Skeletal muscle tissue (tissue), 4 donors: ENCODE results near the gene SLC25A14. TPM values are rescaled to one million over a fixed set of nuclear protein-coding genes. Genes with fewer than 3 reads are reported as not detected.

ENCODE experiments used
- H3K27ac ChIP-seq: one replicate; pipeline ENCODE4 v1.7.0; 2013; ENCODE audit warnings: mild to moderate bottlenecking, low read depth, low read length, inconsistent platforms
- H3K27me3 ChIP-seq, 3 donors: one replicate each; pipeline ENCODE4 v1.7.0; 2013; ENCODE audit warnings: low read length in 3 of 3; ENCODE audit not compliant: control insufficient read depth in 3 of 3, insufficient read depth in 3 of 3
- H3K36me3 ChIP-seq, 3 donors: one replicate each; pipeline ENCODE4 v1.7.0; 2013; ENCODE audit warnings: low read length in 3 of 3; ENCODE audit not compliant: control insufficient read depth in 3 of 3, insufficient read depth in 3 of 3
- H3K4me1 ChIP-seq, 3 donors: one replicate each; pipeline ENCODE4 v1.7.0; 2013; ENCODE audit warnings: low read length in 3 of 3, mild to moderate bottlenecking in 3 of 3; ENCODE audit not compliant: control insufficient read depth in 3 of 3, insufficient read depth in 3 of 3
- H3K4me3 ChIP-seq, 3 donors: one replicate each; pipeline ENCODE4 v1.7.0; 2013; ENCODE audit warnings: low read length in 3 of 3
- H3K9ac ChIP-seq, 3 donors: one replicate each; pipeline ENCODE4 v1.7.0; 2013; ENCODE audit warnings: low read length in 3 of 3, mild to moderate bottlenecking in 3 of 3, moderate library complexity in 2 of 3, low read depth in 1 of 3
- H3K9me3 ChIP-seq, 3 donors: one replicate each; pipeline ENCODE4 v1.7.0; 2013; ENCODE audit warnings: low read length in 3 of 3; ENCODE audit not compliant: control insufficient read depth in 3 of 3
- total RNA-seq: library from RNA; depleted of rRNA; stranded (reverse); fragments of >200 nt; gene quantifications from one replicate; pipeline ENCODE4 v1.2.3, GENCODE V29; 2014
- donor health status: Osteomylitis.

SLC25A14 gene
- total RNA-seq, 1 donor from 2014 or later = 5.7 TPM

GRCh38 chrX:130376077-130376476 is 36.4 kb downstream of the SLC25A14 start:
- H3K9me3 ChIP-seq = no peaks in the 10 kb centered on the region
- H3K4me3 ChIP-seq = no peak overlapping the region
- H3K4me1 ChIP-seq = no peaks in the 10 kb centered on the region
- H3K27me3 ChIP-seq = no peaks in the 10 kb centered on the region
- H3K27ac ChIP-seq = no peak overlapping the region
- H3K36me3 ChIP-seq = no peaks in the 10 kb centered on the region
- H3K9ac ChIP-seq = no peak overlapping the region

GRCh38 chrX:130378024-130378669 is 38.4 kb downstream of the SLC25A14 start:
- Histone ChIP-seq H3K4me1 (no peaks in the 10 kb centered on the region), H3K36me3 (no peaks in the 10 kb centered on the region), H3K9ac (no peak overlapping the region), H3K9me3 (no peaks in the 10 kb centered on the region), H3K27me3 (peaks cover 0 to 3% (median 0%) of the 10 kb centered on the region in 3 donors), H3K27ac (no peak overlapping the region), H3K4me3 (no peak overlapping the region)

- no peaks in the 10 kb centered on the region for H3K4me1 ChIP-seq
- H3K9ac ChIP-seq = no peak within 1 kb of the TSS
- H3K27me3 ChIP-seq = peaks cover 0 to 7% (median 0%) of the 10 kb centered on the region in 3 donors
- no peaks in the 10 kb centered on the region for H3K9me3 ChIP-seq
- H3K27ac ChIP-seq = no peak within 1 kb of the TSS
- H3K4me3 ChIP-seq = no peak within 1 kb of the TSS
- H3K36me3 ChIP-seq = no peaks in the 10 kb centered on the region
Measured at GRCh38 chrX:130385520-130385919, 45.8 kb downstream of the SLC25A14 start, which contains the start of gene GPR119. GPR119 (minus strand) TSS chrX:130385674; CDS start chrX:130385447, 227 bp downstream.

- Histone ChIP-seq H3K9ac (no peak overlapping the region), H3K27ac (no peak overlapping the region), H3K9me3 (no peaks in the 10 kb centered on the region), H3K27me3 (peaks cover 0 to 7% (median 0%) of the 10 kb centered on the region in 3 donors), H3K4me1 (no peaks in the 10 kb centered on the region), H3K4me3 (no peak overlapping the region), H3K36me3 (no peaks in the 10 kb centered on the region)
Measured at GRCh38 chrX:130386408-130386808, 46.7 kb downstream of the SLC25A14 start.

GRCh38 chrX:130393451-130394074 is 53.8 kb downstream of the SLC25A14 start:
- no peaks in the 10 kb centered on the region for H3K9me3 ChIP-seq
- H3K27me3 ChIP-seq = peaks cover 0 to 17% (median 0%) of the 10 kb centered on the region in 3 donors
- no peak overlapping the region for H3K27ac ChIP-seq
- no peaks in the 10 kb centered on the region for H3K4me1 ChIP-seq
- H3K36me3 ChIP-seq = no peaks in the 10 kb centered on the region
- H3K9ac ChIP-seq = no peak overlapping the region
- H3K4me3 ChIP-seq = no peak overlapping the region

GRCh38 chrX:130395341-130395740 is 55.6 kb downstream of the SLC25A14 start:
- H3K27ac ChIP-seq = no peak overlapping the region
- no peaks in the 10 kb centered on the region for H3K4me1 ChIP-seq
- no peak overlapping the region for H3K9ac ChIP-seq
- no peak overlapping the region for H3K4me3 ChIP-seq
- H3K27me3 ChIP-seq = peaks cover 0 to 17% (median 0%) of the 10 kb centered on the region in 3 donors
- no peaks in the 10 kb centered on the region for H3K9me3 ChIP-seq
- no peaks in the 10 kb centered on the region for H3K36me3 ChIP-seq

- H3K36me3 ChIP-seq = peaks cover 4 to 10% (median 9%) of the 10 kb centered on the region in 3 donors
- peaks cover 0 to 3% (median 0%) of the 10 kb centered on the region in 3 donors for H3K4me1 ChIP-seq
- H3K27me3 ChIP-seq = peaks cover 0 to 6% (median 0%) of the 10 kb centered on the region in 3 donors
- H3K4me3 ChIP-seq = peak within 1 kb of the TSS; percentile 85 to 95 (median 87)
- peak within 1 kb of the TSS; percentile 78 to 81 (median 80) for H3K9ac ChIP-seq
- H3K9me3 ChIP-seq = no peaks in the 10 kb centered on the region
- peak within 1 kb of the TSS; percentile 72 for H3K27ac ChIP-seq
Measured at GRCh38 chrX:130401415-130402207, 61.9 kb downstream of the SLC25A14 start, which contains the start of gene RBMX2. RBMX2 (plus strand) TSS chrX:130401987; CDS start chrX:130402033, 46 bp downstream.

- H3K4me3 ChIP-seq = peak overlapping the region; percentile 85 to 95 (median 87)
- peaks cover 4 to 10% (median 9%) of the 10 kb centered on the region in 3 donors for H3K36me3 ChIP-seq
- H3K27me3 ChIP-seq = peaks cover 0 to 6% (median 0%) of the 10 kb centered on the region in 3 donors
- H3K4me1 ChIP-seq = peaks cover 0 to 3% (median 0%) of the 10 kb centered on the region in 3 donors
- H3K9ac ChIP-seq = peak overlapping the region; percentile 78 to 81 (median 80)
- H3K27ac ChIP-seq = peak overlapping the region; percentile 72
- no peaks in the 10 kb centered on the region for H3K9me3 ChIP-seq
Measured at GRCh38 chrX:130402208-130402684, 62.5 kb downstream of the SLC25A14 start.

GRCh38 chrX:130413415-130413814 is 73.7 kb downstream of the SLC25A14 start:
- no peak overlapping the region for H3K4me3 ChIP-seq
- H3K27me3 ChIP-seq = no peaks in the 10 kb centered on the region
- peaks cover 5 to 15% (median 14%) of the 10 kb centered on the region in 3 donors for H3K36me3 ChIP-seq
- no peak overlapping the region for H3K9ac ChIP-seq
- no peaks in the 10 kb centered on the region for H3K4me1 ChIP-seq
- no peaks in the 10 kb centered on the region for H3K9me3 ChIP-seq
- no peak overlapping the region for H3K27ac ChIP-seq
